HG03103 (cell line): ENCODE measurements around the gene SLAMF6.
A peak's percentile ranks its signal among the peaks of the same experiment; 100 is the strongest.
"Not testable (repeated sequence)": the region's sequence is repeated elsewhere in the genome, so short reads cannot be mapped to it uniquely, and the experiment has no call there.

Experiments
- ATAC-seq: cut with Tn5 transposase; IDR thresholded peaks from one replicate; pipeline ENCODE4 v1.9.1; 2021; ENCODE audit warnings: low read depth; ENCODE audit not compliant: unreplicated experiment

Gene SLAMF6

GRCh38 chr1:160544647-160545046 lies 21.6 kb upstream of the SLAMF6 start:
- no peak for ATAC-seq

- no peak for ATAC-seq
These were observed 19.4 kb upstream of the SLAMF6 start for GRCh38 chr1:160542303-160542945.

GRCh38 chr1:160541622-160542302 lies 18.7 kb upstream of the SLAMF6 start:
- no peak for ATAC-seq

GRCh38 chr1:160540859-160541233 lies 17.8 kb upstream of the SLAMF6 start:
- ATAC-seq: no peak

GRCh38 chr1:160539990-160540858 lies 17.2 kb upstream of the SLAMF6 start:
- peak; percentile 97 for ATAC-seq

GRCh38 chr1:160539684-160539989 lies 16.6 kb upstream of the SLAMF6 start:
- no peak for ATAC-seq

- no peak for ATAC-seq
These were observed 16.1 kb upstream of the SLAMF6 start for GRCh38 chr1:160538985-160539651.

GRCh38 chr1:160537714-160538665 lies 14.9 kb upstream of the SLAMF6 start:
- ATAC-seq: no peak

GRCh38 chr1:160534823-160535605 lies 12.0 kb upstream of the SLAMF6 start:
- no peak for ATAC-seq

- not testable (repeated sequence) for ATAC-seq
These were observed 9.4 kb upstream of the SLAMF6 start for GRCh38 chr1:160532557-160532813.

GRCh38 chr1:160531809-160532556 lies 8.9 kb upstream of the SLAMF6 start:
- ATAC-seq: not testable (repeated sequence)

GRCh38 chr1:160529401-160529952 lies 6.4 kb upstream of the SLAMF6 start:
- ATAC-seq: not testable (repeated sequence)

GRCh38 chr1:160523789-160524188 lies 734 bp upstream of the SLAMF6 start:
- ATAC-seq: not testable (repeated sequence)

- ATAC-seq: no peak
These were observed 919 bp downstream of the SLAMF6 start for GRCh38 chr1:160522136-160522535.

- no peak for ATAC-seq
These were observed 1.5 kb downstream of the SLAMF6 start for GRCh38 chr1:160521554-160521953.

GRCh38 chr1:160520999-160521398 lies 2.1 kb downstream of the SLAMF6 start:
- no peak for ATAC-seq

- no peak for ATAC-seq
These were observed 2.5 kb downstream of the SLAMF6 start for GRCh38 chr1:160520582-160520981.

- no peak for ATAC-seq
These were observed 3.2 kb downstream of the SLAMF6 start for GRCh38 chr1:160519642-160520435.
